ENCODE results near the gene ID2.
A peak's percentile ranks its signal among the peaks of the same experiment; 100 is the strongest.

The ID2 gene

GRCh38 chr2:8633735-8634313, 48.0 kb upstream of the ID2 start:
- TF ChIP-seq ZFHX2 (tag by site-specific recombination; conservative IDR thresholded peaks at IDR 0.05) (peak; percentile 39), SALL2 (tag by site-specific recombination; IDR thresholded peaks at IDR 0.05; ENCODE audit: borderline replicate concordance) (no peak)
- Histone ChIP-seq H3K4me1 (ENCODE audit: control insufficient read depth, insufficient read depth, low read length) (no peaks in the 10 kb centered on the region), H3K36me3 (ENCODE audit: control insufficient read depth in 2 of 2, insufficient read depth in 1 of 2, low read length in 2 of 2) (no peaks in the 10 kb centered on the region), H3K4me3 (ENCODE audit: low read depth, low read length) (no peak overlapping the region), H3K9me3 (ENCODE audit: control insufficient read depth, insufficient read depth, low read depth, low read length) (no peaks in the 10 kb centered on the region), H3K27ac (ENCODE audit: extremely low read depth, low read depth, low read length) (no peak overlapping the region)
- CTCF ChIA-PET = interaction anchor here (0.6 kb wide), 1 partner anchor 475 kb away, joined by 4 read pairs; no protein-coding TSS in a partner anchor
- POLR2A ChIA-PET = interaction anchor here (2.6 kb wide), 1 partner anchor 48 kb away, joined by 13 read pairs; the partner anchor contains the start of gene ID2

GRCh38 chr2:8634466-8635172, 47.2 kb upstream of the ID2 start:
- ChIA-PET CTCF (no interaction called here), POLR2A (interaction anchor here (2.6 kb wide), 1 partner anchor 47 kb away, joined by 13 read pairs; the partner anchor contains the start of gene ID2)
- Histone ChIP-seq H3K4me1 (ENCODE audit: control insufficient read depth, insufficient read depth, low read length) (no peaks in the 10 kb centered on the region), H3K9me3 (ENCODE audit: control insufficient read depth, insufficient read depth, low read depth, low read length) (no peaks in the 10 kb centered on the region), H3K36me3 (ENCODE audit: control insufficient read depth in 2 of 2, insufficient read depth in 1 of 2, low read length in 2 of 2) (no peaks in the 10 kb centered on the region), H3K27ac (ENCODE audit: extremely low read depth, low read depth, low read length) (no peak overlapping the region), H3K4me3 (ENCODE audit: low read depth, low read length) (no peak overlapping the region)
- TF ChIP-seq TSHZ1 (tag by site-specific recombination; IDR thresholded peaks at IDR 0.05; ENCODE audit: borderline replicate concordance) (no peak), ZNF791 (tag by site-specific recombination; IDR thresholded peaks at IDR 0.05) (no peak), HIC1 (tag by site-specific recombination; IDR thresholded peaks at IDR 0.05) (no peak), ZBTB21 (tag by site-specific recombination; IDR thresholded peaks at IDR 0.05) (no peak), ZNF26 (tag by site-specific recombination; IDR thresholded peaks at IDR 0.05) (no peak), SETDB1 (IDR thresholded peaks at IDR 0.05; ENCODE audit: insufficient read length, low read length) (no peak), ZFP69B (tag by site-specific recombination; IDR thresholded peaks at IDR 0.05) (no peak), ZBTB7A (tag by site-specific recombination; IDR thresholded peaks at IDR 0.05; ENCODE audit: low read depth) (no peak), ZFHX2 (tag by site-specific recombination; conservative IDR thresholded peaks at IDR 0.05) (no peak), ZNF664 (tag by site-specific recombination; IDR thresholded peaks at IDR 0.05) (no peak), ZNF560 (tag by site-specific recombination; IDR thresholded peaks at IDR 0.05; ENCODE audit: borderline replicate concordance) (no peak), REST (tag by site-specific recombination; IDR thresholded peaks at IDR 0.05) (no peak), ZNF624 (tag by site-specific recombination; IDR thresholded peaks at IDR 0.05) (no peak), KLF17 (tag by site-specific recombination; IDR thresholded peaks at IDR 0.05) (no peak), ZNF121 (tag by site-specific recombination; IDR thresholded peaks at IDR 0.05) (no peak), ZNF274 (IDR thresholded peaks at IDR 0.05; ENCODE audit: low read length) (no peak), ZNF274 (tag by site-specific recombination; IDR thresholded peaks at IDR 0.05; ENCODE audit: borderline replicate concordance) (no peak)
